Osteoblast (primary cell): ENCODE results near the gene RNU2-63P. TPM values are rescaled to one million over a fixed set of nuclear protein-coding genes. Genes with fewer than 3 reads are reported as not detected.

Experiments used
- DNase-seq: peaks from one replicate; pipeline ENCODE4 v3.0.0; 2011; ENCODE audit warnings: low spot score, mixed read lengths; ENCODE audit not compliant: insufficient read length; ENCODE audit errors: missing footprints
- H2AFZ ChIP-seq: 2 replicates; pipeline ENCODE4 v1.6.0; 2011; ENCODE audit warnings: mild to moderate bottlenecking, low read length
- H3K27ac ChIP-seq: 2 replicates; pipeline ENCODE4 v1.5.1; 2011; ENCODE audit warnings: mild to moderate bottlenecking, low read depth, low read length, moderate library complexity
- H3K27me3 ChIP-seq: 2 replicates; pipeline ENCODE4 v1.6.0; 2012; ENCODE audit warnings: mild to moderate bottlenecking, control low read depth, inconsistent platforms, low read length, moderate library complexity; ENCODE audit not compliant: insufficient read depth
- H3K36me3 ChIP-seq: 2 replicates; pipeline ENCODE4 v1.5.1; 2011; ENCODE audit warnings: mild to moderate bottlenecking, low read length, control low read depth, moderate library complexity; ENCODE audit not compliant: insufficient read depth
- H3K4me1 ChIP-seq: 2 replicates; pipeline ENCODE4 v1.5.1; 2011; ENCODE audit warnings: mild to moderate bottlenecking, low read length, control low read depth, moderate library complexity; ENCODE audit not compliant: insufficient read depth
- H3K4me2 ChIP-seq: 2 replicates; pipeline ENCODE4 v1.6.0; 2011; ENCODE audit warnings: mild to moderate bottlenecking, low read length; ENCODE audit not compliant: insufficient read depth
- H3K4me3 ChIP-seq: fragments of 200-600 bp; sonication (generic); 3 replicates; pipeline ENCODE4 v1.5.1; 2012; ENCODE audit warnings: mild to moderate bottlenecking, low read length, inconsistent platforms; ENCODE audit not compliant: insufficient read depth
- H3K79me2 ChIP-seq: 2 replicates; pipeline ENCODE4 v1.6.0; 2012; ENCODE audit warnings: mild to moderate bottlenecking, low read length, control low read depth, inconsistent platforms; ENCODE audit not compliant: insufficient read depth
- H3K9me3 ChIP-seq: 2 replicates; pipeline ENCODE4 v1.5.1; 2011; ENCODE audit warnings: low read depth, low read length, control low read depth
- H4K20me1 ChIP-seq: 2 replicates; pipeline ENCODE4 v1.6.0; 2012; ENCODE audit warnings: mild to moderate bottlenecking, low read length, control low read depth; ENCODE audit not compliant: insufficient read depth
- CTCF ChIP-seq: IDR thresholded peaks from 2 replicates; pipeline ENCODE4 v1.5.1; 2011; ENCODE audit warnings: mild to moderate bottlenecking, low read depth, low read length, moderate library complexity; ENCODE audit errors: extremely low read depth
- total RNA-seq: library from RNA; depleted of rRNA; stranded (reverse); fragments of >200 nt; gene quantifications from 2 replicates; pipeline ENCODE4 v1.2.3, GENCODE V29; 2012

RNU2-63P gene
- total RNA-seq: not detected in 2 replicates

DNA sequence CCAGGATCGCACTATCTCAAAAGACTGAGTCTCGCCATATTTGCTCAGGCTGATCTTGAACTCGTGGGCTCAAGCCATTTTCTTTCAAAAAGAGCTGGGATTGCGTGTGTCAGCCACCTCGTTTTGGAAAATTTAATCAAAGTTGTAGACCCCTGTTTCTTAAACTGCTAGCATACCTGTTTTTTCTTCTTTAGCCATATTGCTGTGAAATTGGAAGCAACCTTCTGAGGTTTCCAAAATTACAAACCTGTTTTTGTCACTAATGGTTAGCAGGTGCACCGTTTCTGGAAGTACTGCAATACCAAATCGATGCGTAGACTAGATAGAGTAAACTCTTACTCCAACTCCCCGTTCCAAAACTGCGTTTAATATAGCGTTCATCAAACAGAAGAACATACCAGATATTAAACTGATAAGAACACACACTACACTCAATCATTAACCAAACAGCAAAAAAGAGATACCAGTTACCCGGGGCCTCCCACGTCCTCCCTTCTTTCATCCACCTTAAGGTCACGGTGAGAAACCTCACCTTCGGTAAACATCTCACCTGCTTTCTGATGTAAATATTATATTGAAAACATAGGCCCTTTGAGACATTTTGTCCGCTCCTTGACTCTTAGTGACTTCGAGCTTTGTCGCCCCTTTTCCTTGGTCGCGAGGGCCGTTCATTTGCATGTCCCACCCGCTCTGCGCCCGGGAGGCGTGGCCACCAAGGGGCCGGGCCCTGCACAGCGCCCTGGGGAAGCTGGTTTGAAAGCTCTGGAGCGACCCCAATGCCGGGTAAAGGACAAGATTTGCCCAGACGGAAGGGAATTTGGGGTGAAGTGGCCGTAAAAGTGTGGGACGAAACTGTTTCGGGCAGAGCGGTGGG, at the start of gene RNU2-63P:
Gene RNU2-63P (minus strand): TSS at position 462 of the 874 bp plus-strand sequence.
- Histone ChIP-seq H3K4me3 (peak within 1 kb of the TSS; percentile 77), H3K4me2 (peak within 1 kb of the TSS; percentile 96), H2AFZ (peak within 1 kb of the TSS; percentile 92), H4K20me1 (no peaks in the 10 kb centered on the region), H3K79me2 (no peaks in the 10 kb centered on the region), H3K36me3 (no peaks in the 10 kb centered on the region), H3K27me3 (no peaks in the 10 kb centered on the region), H3K4me1 (no peaks in the 10 kb centered on the region), H3K9me3 (no peaks in the 10 kb centered on the region), H3K27ac (peak within 1 kb of the TSS; percentile 97)
- no peak for TF ChIP-seq CTCF
- DNase-seq: peak; percentile 92

- no peak for TF ChIP-seq CTCF
Observed at GRCh38 chr2:88061295-88061694, 44.9 kb upstream of the RNU2-63P start.

GRCh38 chr2:88060907-88061275, 44.5 kb upstream of the RNU2-63P start:
- H3K4me3 ChIP-seq: no peak overlapping the region
- no peaks in the 10 kb centered on the region for H3K36me3 ChIP-seq
- DNase-seq: no peak
- no peak overlapping the region for H2AFZ ChIP-seq
- peaks cover 3% of the 10 kb centered on the region for H3K79me2 ChIP-seq
- no peak overlapping the region for H3K4me2 ChIP-seq
- H3K9me3 ChIP-seq: no peaks in the 10 kb centered on the region
- H3K27me3 ChIP-seq: no peaks in the 10 kb centered on the region
- H4K20me1 ChIP-seq: no peaks in the 10 kb centered on the region
- peaks cover 4% of the 10 kb centered on the region for H3K4me1 ChIP-seq
- H3K27ac ChIP-seq: no peak overlapping the region
- no peak for TF ChIP-seq CTCF

More at GRCh38 chr2:88061295-88061694, 44.9 kb upstream of the RNU2-63P start:
- Histone ChIP-seq H4K20me1 (no peaks in the 10 kb centered on the region), H3K4me3 (no peak overlapping the region), H3K27ac (no peak overlapping the region), H3K79me2 (no peaks in the 10 kb centered on the region), H3K4me1 (no peaks in the 10 kb centered on the region), H3K4me2 (no peak overlapping the region), H3K36me3 (no peaks in the 10 kb centered on the region), H2AFZ (no peak overlapping the region), H3K9me3 (no peaks in the 10 kb centered on the region), H3K27me3 (no peaks in the 10 kb centered on the region)
- no peak for DNase-seq
